K562 (cell line): Measurements from ENCODE around the gene STX1A. TPM values are rescaled to one million over a fixed set of nuclear protein-coding genes. Genes with fewer than 3 reads are reported as not detected.

ENCODE experiments used
- BACH1 ChIP-seq: fragments of 200-800 bp; sonication (Bioruptor generic); IDR thresholded peaks from 2 replicates; pipeline ENCODE4 v1.6.1; 2016; ENCODE audit warnings: missing genetic modification characterization, missing compliant biosample characterization
- CBX3 ChIP-seq, 2 experiments: IDR thresholded peaks; 1 replicate in 1 of 2; 2 replicates in 1 of 2; pipeline ENCODE4 v1.6.1; 2012; ENCODE audit warnings: inconsistent platforms in 2 of 2, low read length in 2 of 2, borderline replicate concordance in 1 of 2, control low read depth in 1 of 2
- CLOCK ChIP-seq: fragments of 250-450 bp; sonication (Bioruptor Pico); IDR thresholded peaks from 2 replicates; pipeline ENCODE4 v1.4.0; 2020; ENCODE audit warnings: mild to moderate bottlenecking, moderate library complexity, borderline replicate concordance
- E2F4 ChIP-seq: sonication (generic); formaldehyde crosslinking; IDR thresholded peaks from 2 replicates; pipeline ENCODE4 v1.8.0; 2022; ENCODE audit warnings: mild to moderate bottlenecking, low read depth, missing genetic modification reagents
- EWSR1 ChIP-seq: fragments of 450-650 bp; IDR thresholded peaks from 2 replicates; pipeline ENCODE4 v1.6.1; 2018; ENCODE audit warnings: borderline replicate concordance, mild to moderate bottlenecking, low read depth, moderate library complexity; ENCODE audit not compliant: partially characterized antibody
- FOXK2 ChIP-seq, 2 experiments: fragments of 450-650 bp; IDR thresholded peaks in 1 of 2; conservative IDR thresholded peaks in 1 of 2; 2 replicates each; pipeline ENCODE4 v1.6.1; 2016; ENCODE audit warnings: low read depth in 2 of 2, mild to moderate bottlenecking in 1 of 2
- HDGF ChIP-seq: fragments of 450-650 bp; IDR thresholded peaks from 2 replicates; pipeline ENCODE4 v1.6.1; 2016
- RBM14 ChIP-seq: fragments of 200-400 bp; formaldehyde crosslinking; IDR thresholded peaks from 2 replicates; pipeline ENCODE4 v1.6.1; 2018; ENCODE audit warnings: low read depth, mild to moderate bottlenecking, low read length, moderate library complexity, borderline replicate concordance; ENCODE audit not compliant: insufficient read depth
- SIRT6 ChIP-seq: IDR thresholded peaks from one replicate; pipeline ENCODE4 v1.6.1; 2012; ENCODE audit warnings: low read depth, mild to moderate bottlenecking, control low read depth, inconsistent platforms, low read length, moderate library complexity
- TFE3 ChIP-seq: fragments of 450-650 bp; formaldehyde crosslinking; IDR thresholded peaks from 2 replicates; pipeline ENCODE4 v1.4.0; 2020; ENCODE audit warnings: mild to moderate bottlenecking, mixed read lengths
- U2AF1 ChIP-seq: fragments of 200-400 bp; formaldehyde crosslinking; optimal IDR thresholded peaks from 2 replicates; pipeline ENCODE3; 2017; ENCODE audit warnings: mild to moderate bottlenecking, low read depth, low read length, moderate library complexity
- ZBTB49 ChIP-seq: sonication (generic); formaldehyde crosslinking; IDR thresholded peaks from 2 replicates; pipeline ENCODE4 v1.8.0; 2022; ENCODE audit warnings: missing genetic modification reagents, mild to moderate bottlenecking, borderline replicate concordance
- ZBTB7A ChIP-seq: IDR thresholded peaks from 2 replicates; pipeline ENCODE4 v1.6.1; 2011; ENCODE audit warnings: low read depth, mild to moderate bottlenecking, low read length, moderate library complexity, borderline replicate concordance; ENCODE audit not compliant: control insufficient read depth
- ZFP91 ChIP-seq: sonication (generic); formaldehyde crosslinking; IDR thresholded peaks from 2 replicates; pipeline ENCODE4 v1.8.0; 2022; ENCODE audit warnings: mild to moderate bottlenecking, missing genetic modification reagents
- ZNF583 ChIP-seq: fragments of 250-450 bp; sonication (Bioruptor Pico); IDR thresholded peaks from 2 replicates; pipeline ENCODE4 v1.4.0; 2020
- polyA plus RNA-seq, 8 experiments: library from polyadenylated mRNA; depleted of rRNA in 4 of 8; stranded (reverse) in 5 of 8; unstranded in 3 of 8; fragments of >200 nt; fragmentation: Nextera tagmentation in 2 of 8; fragmentation: Illumina TruSeq in 1 of 8; extraction: Ambion mirVana in 2 of 8; extraction: Trizol in 1 of 8; gene quantifications; 2 replicates each; pipeline versions ENCODE4 v1.2.1 to v1.2.3, GENCODE V29; 2011 to 2014; ENCODE audit warnings: inconsistent platforms in 1 of 8, missing spikeins in 1 of 8
- total RNA-seq, 7 experiments: library from RNA; depleted of rRNA in 6 of 7; stranded (reverse); fragments of >200 nt in 6 of 7; fragmentation: Illumina TruSeq in 2 of 7; extraction: Trizol in 2 of 7; gene quantifications; 2 replicates each; pipeline versions ENCODE4 v1.2.1 to v1.2.3, GENCODE V29; 2011 to 2021; ENCODE audit warnings: low replicate concordance in 1 of 7

Gene STX1A
- total and polyA plus RNA-seq, 9 of the 15 experiments (the other 6 are each of a cell fraction or from before 2014, with no cell fraction given): 0.04 to 15.1 (median 6.3) TPM

- TF ChIP-seq CBX3 (IDR thresholded peaks at IDR 0.05; ENCODE audit: borderline replicate concordance in 1 of 2, low read length in 2 of 2): no peak; a peak in 2 of 3 replicates
- TF ChIP-seq SIRT6: no peak
- peak; percentile 77 for TF ChIP-seq ZNF583 (CRISPR knock-in tag)
- peak; percentile 60; the same call in 1 of the 2 replicates for TF ChIP-seq ZBTB7A
- TF ChIP-seq CLOCK (CRISPR knock-in tag): no peak
- no peak for TF ChIP-seq RBM14
- TF ChIP-seq TFE3 (CRISPR knock-in tag): no peak
- peak; percentile 74; the same call in 1 of the 2 replicates for TF ChIP-seq E2F4 (CRISPR knock-in tag)
- TF ChIP-seq ZFP91 (CRISPR knock-in tag): no peak; the same call in 1 of the 2 replicates
- peak; percentile 28 for TF ChIP-seq U2AF1
- no peak for TF ChIP-seq EWSR1
- 0 out of 2 replicates have a peak, but pooled peaks have one; percentile 23 for TF ChIP-seq ZBTB49 (CRISPR knock-in tag)
- no peak for TF ChIP-seq HDGF
- TF ChIP-seq BACH1 (tag): no peak
- TF ChIP-seq FOXK2 (conservative IDR thresholded peaks at IDR 0.05 in 1 of 2, IDR thresholded peaks at IDR 0.05 in 1 of 2; ENCODE audit: low read depth in 2 of 2): peak in 1 of 2 experiments; percentile 36; a peak in 1 of 4 replicates
Measured at GRCh38 chr7:73738612-73739386, 19.3 kb upstream of the STX1A start, which contains the start of gene ABHD11 (continued).
